GM18868 (cell line): ENCODE measurements around the gene SRPK2.
A peak's percentile ranks its signal among the peaks of the same experiment; 100 is the strongest.

Source experiments
- ATAC-seq: cut with Tn5 transposase; IDR thresholded peaks from one replicate; pipeline ENCODE4 v1.9.1; 2021; ENCODE audit warnings: mild to moderate bottlenecking, moderate library complexity; ENCODE audit not compliant: unreplicated experiment

SRPK2 gene

DNA sequence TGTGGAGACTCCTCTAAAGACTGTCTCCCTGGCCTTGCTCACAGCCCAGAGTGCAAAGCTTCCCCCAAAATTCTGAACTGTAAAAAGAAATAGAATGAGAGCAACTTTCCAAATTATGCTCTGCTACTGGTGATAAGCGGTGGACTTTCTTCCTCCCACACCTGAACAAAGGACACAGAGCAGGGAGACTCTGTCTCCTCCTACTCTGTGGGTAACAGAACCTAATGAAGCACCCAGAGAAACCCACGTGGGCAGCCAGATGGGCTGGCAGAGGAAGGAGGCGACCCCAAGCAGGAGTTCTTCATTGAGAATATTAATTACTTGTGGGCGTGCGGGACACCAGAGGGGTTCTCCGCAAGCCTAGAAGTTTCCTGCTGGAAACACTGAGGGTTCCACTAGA, 235.2 kb downstream of the SRPK2 start:
- ATAC-seq, result no peak

- ATAC-seq, result no peak
Observed at GRCh38 chr7:105151152-105151551, 237.6 kb downstream of the SRPK2 start.

- no peak for ATAC-seq
Observed at GRCh38 chr7:105149827-105150226, 238.9 kb downstream of the SRPK2 start.

DNA sequence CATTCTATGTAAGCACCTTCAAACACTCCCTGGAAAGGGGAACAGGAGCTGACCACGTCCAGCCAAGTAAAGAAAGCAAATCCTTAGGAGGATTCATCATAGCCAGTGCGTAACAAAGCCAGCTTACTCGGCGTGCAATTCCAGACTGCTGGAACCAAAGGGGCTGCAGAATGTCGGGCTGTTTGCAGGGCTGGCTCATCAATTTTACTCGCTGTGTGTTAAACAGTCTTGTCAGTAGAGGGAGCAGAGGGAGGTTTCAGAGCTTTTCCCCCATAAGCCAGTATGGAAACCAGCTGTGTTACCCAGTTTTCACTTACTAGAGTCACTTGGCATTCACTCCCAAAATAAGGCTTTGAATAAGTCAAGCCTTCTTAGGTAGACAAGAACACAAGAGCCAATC, 247.7 kb downstream of the SRPK2 start:
- no peak for ATAC-seq

GRCh38 chr7:105139381-105139780, 249.3 kb downstream of the SRPK2 start:
- no peak for ATAC-seq

DNA sequence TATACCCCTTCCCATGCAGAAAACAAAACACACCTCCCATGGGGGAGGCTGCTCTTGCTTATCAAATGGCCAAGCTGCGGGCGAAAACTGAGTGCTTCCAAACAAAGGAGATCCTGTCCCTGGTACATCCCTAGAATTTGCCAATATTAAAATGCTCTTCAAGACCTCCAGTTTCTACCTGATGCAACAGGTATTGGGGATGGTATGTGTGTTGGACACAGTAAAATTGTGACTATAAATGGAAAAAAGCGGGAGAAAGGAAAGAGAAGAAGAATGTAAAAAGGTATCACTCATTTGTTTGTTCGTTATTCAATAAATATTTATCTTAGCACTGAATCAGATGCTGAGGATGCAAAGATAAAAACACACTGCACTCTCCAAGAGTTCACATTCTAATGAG, 250.8 kb downstream of the SRPK2 start:
- ATAC-seq, result no peak

GRCh38 chr7:105136221-105136620, 252.5 kb downstream of the SRPK2 start:
- ATAC-seq, result no peak

GRCh38 chr7:105133986-105134655, 254.6 kb downstream of the SRPK2 start:
- ATAC-seq, result no peak

DNA sequence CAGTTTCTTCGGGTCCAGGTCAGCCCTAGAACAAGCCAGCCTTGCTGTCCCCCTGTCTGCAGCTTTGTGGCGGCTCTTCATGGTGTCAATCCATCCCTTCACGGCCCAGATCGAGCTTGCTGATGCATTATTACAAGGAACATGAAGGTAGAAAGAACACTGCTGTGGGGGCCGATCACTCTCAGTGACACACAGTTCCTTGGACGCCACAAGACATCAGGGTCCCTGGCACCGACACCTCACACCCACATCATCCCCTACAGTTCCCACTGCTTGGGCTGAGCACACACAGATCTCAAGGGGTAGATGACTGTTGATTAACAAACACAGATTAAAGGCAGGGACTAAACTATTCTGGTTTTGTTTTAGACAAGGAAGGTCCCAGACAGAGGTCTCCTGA, 255.4 kb downstream of the SRPK2 start:
- no peak for ATAC-seq

DNA sequence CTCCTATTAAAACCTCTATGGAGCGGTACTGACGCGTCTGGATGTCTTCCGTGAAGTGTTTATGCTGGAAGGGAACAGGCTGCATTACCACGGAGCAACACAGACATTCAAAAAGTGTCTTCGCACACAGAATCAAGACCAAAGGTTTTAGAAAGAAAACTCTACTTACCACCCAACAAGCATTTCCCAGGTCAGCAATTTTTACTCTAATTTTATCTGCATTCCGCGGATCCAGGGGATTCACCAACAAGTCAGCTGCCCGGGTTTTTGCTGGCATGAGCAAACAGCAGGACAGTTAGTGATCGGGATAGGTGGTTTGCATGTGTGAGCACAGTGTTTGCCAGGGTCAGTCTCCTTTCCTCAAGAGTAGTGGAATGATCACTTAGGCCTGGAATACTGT, 255.9 kb downstream of the SRPK2 start:
- no peak for ATAC-seq

DNA sequence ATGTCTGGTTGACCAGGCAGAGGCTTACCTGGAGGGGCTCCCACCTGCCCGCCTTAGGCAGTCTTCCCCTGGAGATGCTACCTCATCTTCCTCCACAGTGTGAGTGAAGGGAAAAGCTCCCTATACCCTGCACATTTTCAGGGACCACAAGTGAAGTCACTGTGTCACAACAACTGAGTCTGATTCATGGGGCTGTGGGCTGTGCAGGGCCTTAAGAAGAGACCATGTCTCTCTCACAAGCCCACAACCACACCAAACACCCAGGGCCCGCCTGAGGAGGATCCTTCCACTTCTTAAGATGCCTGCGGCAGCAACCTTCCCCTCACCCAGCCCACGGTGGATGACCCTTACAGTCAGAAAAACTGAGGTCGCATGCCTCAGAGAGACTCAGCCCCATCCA, 256.4 kb downstream of the SRPK2 start:
- ATAC-seq, result no peak

DNA sequence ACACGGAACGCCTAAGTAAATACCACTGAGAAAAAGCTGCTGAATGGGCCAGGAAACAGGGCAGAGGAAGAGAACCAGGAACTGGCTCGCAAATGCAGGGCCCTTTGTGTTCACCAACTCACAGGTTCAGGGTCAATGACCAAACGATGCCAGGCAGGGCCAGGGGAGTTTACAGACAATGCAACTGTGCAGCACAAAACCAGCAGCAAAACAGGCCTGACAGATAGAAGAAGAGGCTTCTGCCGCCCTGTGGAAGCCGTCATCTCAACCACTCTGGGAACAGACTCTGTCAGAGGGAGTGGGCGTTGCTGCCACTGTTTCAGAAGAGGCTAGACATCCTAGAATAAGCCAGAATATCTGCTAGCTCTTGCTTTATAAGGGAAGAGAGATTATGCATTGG, 256.8 kb downstream of the SRPK2 start:
- ATAC-seq, result no peak

- ATAC-seq, result peak; percentile 93
Observed at GRCh38 chr7:105131033-105131656, 257.6 kb downstream of the SRPK2 start.

DNA sequence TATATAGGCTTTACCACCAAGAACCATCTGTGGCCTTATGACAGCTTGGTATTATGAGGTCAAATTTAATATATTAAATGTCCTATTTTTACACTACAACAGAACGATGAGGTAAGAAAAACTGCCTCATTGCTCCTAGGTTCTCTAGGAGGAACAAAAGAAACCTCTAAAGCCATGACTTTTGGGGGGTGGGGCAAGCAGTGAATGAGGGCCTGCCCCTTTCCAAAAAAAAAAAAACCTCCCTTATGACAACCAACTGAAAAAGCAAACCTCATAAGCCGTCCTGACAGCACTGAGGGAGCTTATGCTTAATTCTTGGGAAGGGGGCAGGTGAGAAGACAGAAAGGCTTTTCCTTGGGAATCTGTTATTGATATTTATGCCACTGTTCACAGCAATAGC, 258.1 kb downstream of the SRPK2 start:
- no peak for ATAC-seq

GRCh38 chr7:105130048-105130447, 258.7 kb downstream of the SRPK2 start:
- no peak for ATAC-seq

DNA sequence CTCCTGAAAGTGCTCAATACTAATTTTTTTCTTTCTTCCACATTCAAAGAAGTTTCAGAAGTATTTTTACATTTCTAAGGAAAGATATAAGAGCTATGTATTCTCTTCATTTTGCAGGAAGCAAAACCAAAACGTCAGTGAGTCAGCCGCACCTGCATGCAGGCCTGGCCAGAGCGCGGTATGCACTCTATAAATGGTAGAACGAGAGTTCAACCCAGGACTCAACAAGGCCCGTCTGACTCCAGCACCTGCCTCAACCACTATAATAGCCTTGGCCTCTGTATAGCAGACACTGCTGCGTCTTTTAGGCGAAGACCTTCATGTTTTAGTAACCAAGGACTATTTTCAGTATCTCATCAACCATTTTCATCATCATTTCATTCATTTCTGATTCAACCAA, 261.5 kb downstream of the SRPK2 start:
- ATAC-seq, result no peak

- no peak for ATAC-seq
Observed at GRCh38 chr7:105126436-105126975, 262.2 kb downstream of the SRPK2 start.

DNA sequence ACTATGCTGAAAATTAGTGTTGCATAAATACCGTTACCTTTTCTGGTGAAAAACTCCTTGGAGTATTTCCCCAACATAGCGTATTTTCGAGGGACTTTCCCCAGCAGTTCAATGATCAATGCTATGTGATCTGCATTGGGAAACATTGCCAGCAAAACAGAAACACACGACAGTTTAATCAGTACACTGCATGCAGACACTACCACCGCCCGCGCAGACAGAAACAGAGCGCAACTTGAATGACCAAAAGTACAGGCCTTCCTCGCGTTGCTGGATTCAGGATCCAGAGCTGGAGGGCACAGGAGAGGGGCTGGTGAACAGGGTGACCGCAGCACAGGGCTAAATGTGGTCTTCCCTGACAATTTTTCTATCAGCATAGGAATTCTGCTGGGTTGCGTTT, 263.0 kb downstream of the SRPK2 start:
- no peak for ATAC-seq

DNA sequence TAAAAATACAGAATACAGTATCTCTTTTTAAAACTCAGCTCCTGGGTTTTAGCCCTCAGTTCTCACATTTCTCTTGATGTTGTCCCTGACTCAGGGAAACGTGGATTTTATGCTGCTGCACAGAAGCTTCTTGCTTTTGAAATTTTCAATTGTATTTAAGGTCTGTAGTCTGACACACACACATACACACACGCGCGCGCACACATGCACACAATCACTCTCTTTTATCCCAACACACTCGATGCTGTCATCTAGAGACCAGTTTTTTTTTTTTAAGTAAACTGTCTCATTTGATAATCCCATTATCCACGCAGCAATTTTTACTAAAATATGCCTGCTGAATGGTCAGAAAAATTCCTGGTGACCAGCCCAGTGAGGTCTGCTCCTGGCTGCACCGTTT, 266.1 kb downstream of the SRPK2 start:
- no peak for ATAC-seq

DNA sequence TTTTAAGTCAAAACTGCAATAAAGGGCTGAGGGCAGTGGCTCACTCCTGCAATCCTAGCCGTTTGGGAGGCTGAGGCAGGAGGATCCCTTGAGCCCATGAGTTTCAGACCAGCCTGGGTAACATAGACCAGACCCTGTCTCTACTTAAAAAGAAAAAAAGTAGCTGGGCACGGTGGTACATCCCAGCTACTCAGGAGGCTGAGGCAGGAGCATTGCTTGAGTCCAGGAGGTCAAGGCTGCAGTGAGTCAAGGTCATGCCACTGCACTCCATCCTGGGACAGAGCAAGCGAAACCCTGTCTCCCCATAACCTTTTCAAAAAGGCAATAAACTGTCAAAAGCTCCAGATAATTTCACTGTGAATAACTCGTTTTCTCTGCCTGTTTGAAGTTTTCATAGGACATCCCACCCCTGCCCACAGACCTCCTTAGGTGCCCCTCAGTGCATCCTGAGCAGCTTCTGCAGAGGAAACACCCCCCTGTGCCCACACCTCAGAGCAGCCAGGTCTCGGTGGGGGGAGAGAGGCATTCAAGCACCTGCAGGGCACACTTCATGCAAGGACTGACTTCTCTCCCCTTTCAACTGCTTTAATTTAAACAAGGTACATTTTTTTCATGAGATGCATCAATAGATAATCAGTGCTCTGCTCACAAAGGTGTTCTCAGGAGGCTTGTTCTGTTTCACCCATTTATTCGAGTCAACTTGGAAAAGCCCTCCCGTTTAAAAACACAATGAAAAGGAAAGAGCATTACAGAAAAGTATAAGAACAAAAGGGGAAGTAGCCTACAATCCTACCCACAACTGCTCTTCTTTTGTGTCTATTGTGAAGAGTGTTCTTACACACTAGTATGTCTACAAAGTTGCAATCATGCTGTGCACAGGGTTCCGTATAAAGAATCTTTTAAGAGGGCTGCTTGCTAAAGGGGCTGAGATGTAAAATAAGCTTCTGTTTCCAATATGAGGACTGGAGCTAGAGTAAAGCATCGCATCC, 269.8 kb downstream of the SRPK2 start:
- peak; percentile 78 for ATAC-seq
